Trophoblast cell (in vitro differentiated cells and primary cell): ENCODE data around the gene ABCA5.

Experiments used
- DNase-seq, 2 donors: peaks; one replicate each; pipeline ENCODE4 v3.0.0-alpha.2; 2016
- H2AFZ ChIP-seq: 2 replicates; pipeline ENCODE4 v1.6.1; 2013; ENCODE audit warnings: low read length, moderate library complexity, mild to moderate bottlenecking; ENCODE audit not compliant: insufficient read depth, poor library complexity
- H2AK5ac ChIP-seq: 2 replicates; pipeline ENCODE4 v1.6.1; 2013; ENCODE audit warnings: mild to moderate bottlenecking, low read length
- H2BK120ac ChIP-seq: 2 replicates; pipeline ENCODE4 v1.6.1; 2013; ENCODE audit warnings: low read length, mild to moderate bottlenecking, moderate library complexity; ENCODE audit not compliant: insufficient read depth, poor library complexity
- H2BK12ac ChIP-seq: 2 replicates; pipeline ENCODE4 v1.6.1; 2013; ENCODE audit warnings: mild to moderate bottlenecking, low read length, moderate library complexity
- H2BK5ac ChIP-seq: 2 replicates; pipeline ENCODE4 v1.6.1; 2013; ENCODE audit warnings: low read length, low read depth, moderate library complexity, mild to moderate bottlenecking; ENCODE audit not compliant: poor library complexity
- H3K14ac ChIP-seq: 2 replicates; pipeline ENCODE4 v1.6.1; 2013; ENCODE audit warnings: mild to moderate bottlenecking, low read length
- H3K18ac ChIP-seq: 2 replicates; pipeline ENCODE4 v1.6.1; 2013; ENCODE audit warnings: mild to moderate bottlenecking, low read length
- H3K23ac ChIP-seq: 2 replicates; pipeline ENCODE4 v1.6.1; 2013; ENCODE audit warnings: low read length
- H3K27ac ChIP-seq: 2 replicates; pipeline ENCODE4 v1.5.1; 2013; ENCODE audit warnings: low read depth, mild to moderate bottlenecking, inconsistent platforms, low read length, moderate library complexity
- H3K27me3 ChIP-seq: 2 replicates; pipeline ENCODE4 v1.6.1; 2013; ENCODE audit warnings: inconsistent platforms, mild to moderate bottlenecking, low read length, moderate library complexity; ENCODE audit not compliant: insufficient read depth
- H3K36me3 ChIP-seq, 2 experiments: 1 replicate in 1 of 2; 2 replicates in 1 of 2; pipeline ENCODE4 v1.6.1; 2013; ENCODE audit warnings: low read length in 2 of 2, mild to moderate bottlenecking in 2 of 2, moderate library complexity in 1 of 2; ENCODE audit not compliant: insufficient read depth in 2 of 2, control insufficient read depth in 1 of 2
- H3K4ac ChIP-seq: 2 replicates; pipeline ENCODE4 v1.6.1; 2013; ENCODE audit warnings: low read depth, mild to moderate bottlenecking, low read length, moderate library complexity
- H3K4me1 ChIP-seq, 2 experiments: 1 replicate in 1 of 2; 2 replicates in 1 of 2; pipeline ENCODE4 v1.6.1; 2013; ENCODE audit warnings: low read length in 2 of 2, mild to moderate bottlenecking in 2 of 2, moderate library complexity in 1 of 2; ENCODE audit not compliant: insufficient read depth in 2 of 2, control insufficient read depth in 1 of 2
- H3K4me2 ChIP-seq: 2 replicates; pipeline ENCODE4 v1.6.1; 2013; ENCODE audit warnings: inconsistent platforms, mild to moderate bottlenecking, low read length, moderate library complexity
- H3K4me3 ChIP-seq: 2 replicates; pipeline ENCODE4 v1.5.1; 2013; ENCODE audit warnings: mild to moderate bottlenecking, low read depth, low read length, inconsistent platforms
- H3K79me1 ChIP-seq: one replicate; pipeline ENCODE4 v1.6.1; 2013; ENCODE audit warnings: low read length
- H3K79me2 ChIP-seq: 2 replicates; pipeline ENCODE4 v1.6.1; 2013; ENCODE audit warnings: low read length, mild to moderate bottlenecking; ENCODE audit not compliant: control insufficient read depth, insufficient read depth, poor library complexity
- H3K9ac ChIP-seq: 2 replicates; pipeline ENCODE4 v1.6.1; 2013; ENCODE audit warnings: mild to moderate bottlenecking, low read length
- H3K9me3 ChIP-seq: 2 replicates; pipeline ENCODE4 v1.6.1; 2013; ENCODE audit warnings: low read depth, mild to moderate bottlenecking, control low read depth, inconsistent platforms, low read length; ENCODE audit not compliant: insufficient read depth
- H4K12ac ChIP-seq: 2 replicates; pipeline ENCODE4 v1.6.1; 2013; ENCODE audit warnings: low read depth, mild to moderate bottlenecking, low read length, moderate library complexity
- H4K8ac ChIP-seq: 2 replicates; pipeline ENCODE4 v1.6.1; 2013; ENCODE audit warnings: low read depth, mild to moderate bottlenecking, low read length, moderate library complexity
- H4K91ac ChIP-seq: one replicate; pipeline ENCODE4 v1.6.1; 2013; ENCODE audit warnings: low read depth, mild to moderate bottlenecking, low read length, moderate library complexity
- WGBS: extraction: QIAGEN DNeasy Blood & Tissue Kit; methylation state at CpG from one replicate; pipeline ENCODE4 v1.1.7; 2013; ENCODE audit warnings: missing lambda C conversion rate; ENCODE audit not compliant: insufficient read length, insufficient coverage; ENCODE audit errors: extremely low coverage; 5-methylcytosine and 5-hydroxymethylcytosine counted together

The ABCA5 gene

GRCh38 chr17:69344939-69345338 lies 18.0 kb upstream of the ABCA5 start:
- H3K36me3 ChIP-seq, result no peaks in the 10 kb centered on the region
- H3K18ac ChIP-seq, result no peak overlapping the region
- H3K79me1 ChIP-seq, result no peaks in the 10 kb centered on the region
- H2AFZ ChIP-seq, result no peak overlapping the region
- H3K9ac ChIP-seq, result no peak overlapping the region
- H2BK120ac ChIP-seq, result no peak overlapping the region
- no peak overlapping the region for H2BK12ac ChIP-seq
- H3K9me3 ChIP-seq, result no peaks in the 10 kb centered on the region
- H4K8ac ChIP-seq, result no peak overlapping the region
- no peak overlapping the region for H3K4ac ChIP-seq
- H3K4me3 ChIP-seq, result no peak overlapping the region
- H4K91ac ChIP-seq, result no peak overlapping the region
- H3K4me2 ChIP-seq, result no peak overlapping the region
- DNase-seq, result no peak
- no peaks in the 10 kb centered on the region for H3K4me1 ChIP-seq
- H3K14ac ChIP-seq, result no peak overlapping the region
- no peak overlapping the region for H3K23ac ChIP-seq
- no peak overlapping the region for H2AK5ac ChIP-seq
- no peaks in the 10 kb centered on the region for H3K27me3 ChIP-seq
- H2BK5ac ChIP-seq, result no peak overlapping the region
- H3K27ac ChIP-seq, result no peak overlapping the region
- H4K12ac ChIP-seq, result no peak overlapping the region
- H3K79me2 ChIP-seq, result no peaks in the 10 kb centered on the region

- H3K27me3 ChIP-seq, result no peaks in the 10 kb centered on the region
- no peak overlapping the region for H2BK5ac ChIP-seq
- no peak overlapping the region for H3K18ac ChIP-seq
- no peaks in the 10 kb centered on the region for H3K79me2 ChIP-seq
- H3K23ac ChIP-seq, result no peak overlapping the region
- H3K9me3 ChIP-seq, result no peaks in the 10 kb centered on the region
- no peak overlapping the region for H2BK12ac ChIP-seq
- H4K91ac ChIP-seq, result no peak overlapping the region
- H2BK120ac ChIP-seq, result no peak overlapping the region
- no peak overlapping the region for H3K9ac ChIP-seq
- H3K4me1 ChIP-seq, result no peaks in the 10 kb centered on the region
- no peak overlapping the region for H3K14ac ChIP-seq
- no peak overlapping the region for H4K12ac ChIP-seq
- DNase-seq, result no peak
- H4K8ac ChIP-seq, result no peak overlapping the region
- H3K4me2 ChIP-seq, result no peak overlapping the region
- no peak overlapping the region for H2AK5ac ChIP-seq
- H3K4ac ChIP-seq, result no peak overlapping the region
- no peak overlapping the region for H3K4me3 ChIP-seq
- H3K79me1 ChIP-seq, result no peaks in the 10 kb centered on the region
- no peak overlapping the region for H3K27ac ChIP-seq
- H2AFZ ChIP-seq, result no peak overlapping the region
- no CpG with 5 or more reads among the region's 3 CpGs for WGBS
- no peaks in the 10 kb centered on the region for H3K36me3 ChIP-seq
Measured at GRCh38 chr17:69342896-69343644, 16.1 kb upstream of the ABCA5 start.

GRCh38 chr17:69339937-69340336 lies 13.0 kb upstream of the ABCA5 start:
- Histone ChIP-seq H3K4me2 (no peak overlapping the region), H3K4ac (no peak overlapping the region), H3K9ac (no peak overlapping the region), H3K18ac (no peak overlapping the region), H2BK12ac (no peak overlapping the region), H3K23ac (no peak overlapping the region), H3K4me1 (no peaks in the 10 kb centered on the region), H3K36me3 (no peaks in the 10 kb centered on the region), H2AFZ (no peak overlapping the region), H4K12ac (no peak overlapping the region), H3K27ac (no peak overlapping the region), H4K8ac (no peak overlapping the region), H2AK5ac (no peak overlapping the region), H3K9me3 (no peaks in the 10 kb centered on the region), H3K79me1 (no peaks in the 10 kb centered on the region), H2BK120ac (no peak overlapping the region), H3K4me3 (no peak overlapping the region), H3K79me2 (no peaks in the 10 kb centered on the region), H3K27me3 (no peaks in the 10 kb centered on the region), H2BK5ac (no peak overlapping the region), H3K14ac (no peak overlapping the region), H4K91ac (no peak overlapping the region)
- no peak for DNase-seq
- no CpG with 5 or more reads among the region's 3 CpGs for WGBS

- no CpG with 5 or more reads among the region's 1 CpG for WGBS
- no peak overlapping the region for H4K12ac ChIP-seq
- no peaks in the 10 kb centered on the region for H3K9me3 ChIP-seq
- H3K4ac ChIP-seq, result no peak overlapping the region
- no peaks in the 10 kb centered on the region for H3K36me3 ChIP-seq
- H3K4me3 ChIP-seq, result no peak overlapping the region
- H3K18ac ChIP-seq, result no peak overlapping the region
- no peaks in the 10 kb centered on the region for H3K4me1 ChIP-seq
- no peaks in the 10 kb centered on the region for H3K79me1 ChIP-seq
- no peak overlapping the region for H4K8ac ChIP-seq
- H3K79me2 ChIP-seq, result no peaks in the 10 kb centered on the region
- no peak overlapping the region for H3K9ac ChIP-seq
- no peak overlapping the region for H3K27ac ChIP-seq
- H3K23ac ChIP-seq, result no peak overlapping the region
- no peak overlapping the region for H3K4me2 ChIP-seq
- no peak overlapping the region for H2AFZ ChIP-seq
- H3K27me3 ChIP-seq, result no peaks in the 10 kb centered on the region
- H2BK5ac ChIP-seq, result no peak overlapping the region
- H3K14ac ChIP-seq, result no peak overlapping the region
- no peak overlapping the region for H2AK5ac ChIP-seq
- no peak overlapping the region for H4K91ac ChIP-seq
- H2BK12ac ChIP-seq, result no peak overlapping the region
- no peak for DNase-seq
- H2BK120ac ChIP-seq, result no peak overlapping the region
Measured at GRCh38 chr17:69336996-69337395, 10.1 kb upstream of the ABCA5 start.
